Umbilical cord (tissue), 2 donors: Measurements from ENCODE around the gene IL4R. TPM values are rescaled to one million over a fixed set of nuclear protein-coding genes. Genes with fewer than 3 reads are reported as not detected.

Experiments used
- DNase-seq: peaks from one replicate; pipeline ENCODE4 v3.0.0-alpha.2; 2015; ENCODE audit warnings: low spot score
- total RNA-seq: library from RNA; depleted of rRNA; stranded (reverse); fragments of >200 nt; gene quantifications from one replicate; pipeline ENCODE4 v1.2.3, GENCODE V29; 2014; ENCODE audit warnings: low replicate concordance; ENCODE audit not compliant: insufficient read depth

IL4R gene
- total RNA-seq, 1 donor from 2014 or later = 13.0 TPM

GRCh38 chr16:27329376-27330079, 15.8 kb downstream of the IL4R start:
- DNase-seq = peak; percentile 47

GRCh38 chr16:27330542-27330941, 16.8 kb downstream of the IL4R start:
- peak; percentile 77 for DNase-seq

GRCh38 chr16:27332105-27332504, 18.3 kb downstream of the IL4R start:
- no peak for DNase-seq

GRCh38 chr16:27333104-27333503, 19.3 kb downstream of the IL4R start:
- DNase-seq = no peak

GRCh38 chr16:27333549-27333948, 19.8 kb downstream of the IL4R start:
- DNase-seq = no peak

- no peak for DNase-seq
Measured at GRCh38 chr16:27334192-27334764, 20.5 kb downstream of the IL4R start.

- no peak for DNase-seq
Measured at GRCh38 chr16:27334838-27335237, 21.1 kb downstream of the IL4R start.

GRCh38 chr16:27335349-27336053, 21.7 kb downstream of the IL4R start:
- DNase-seq = no peak

GRCh38 chr16:27337024-27337423, 23.2 kb downstream of the IL4R start:
- no peak for DNase-seq

- no peak for DNase-seq
Measured at GRCh38 chr16:27339180-27339579, 25.4 kb downstream of the IL4R start.

- no peak for DNase-seq
Measured at GRCh38 chr16:27340654-27341053, 26.9 kb downstream of the IL4R start.

- DNase-seq = no peak
Measured at GRCh38 chr16:27341549-27341948, 27.8 kb downstream of the IL4R start.

- no peak for DNase-seq
Measured at GRCh38 chr16:27341971-27342370, 28.2 kb downstream of the IL4R start.

- DNase-seq = no peak
Measured at GRCh38 chr16:27344721-27345120, 30.9 kb downstream of the IL4R start.

GRCh38 chr16:27345201-27345600, 31.4 kb downstream of the IL4R start:
- no peak for DNase-seq

- no peak for DNase-seq
Measured at GRCh38 chr16:27346819-27347218, 33.0 kb downstream of the IL4R start.

GRCh38 chr16:27347930-27348685, 34.3 kb downstream of the IL4R start:
- no peak for DNase-seq

GRCh38 chr16:27349276-27349675, 35.5 kb downstream of the IL4R start:
- no peak for DNase-seq

GRCh38 chr16:27350006-27350405, 36.2 kb downstream of the IL4R start:
- no peak for DNase-seq

GRCh38 chr16:27351989-27352388, 38.2 kb downstream of the IL4R start:
- DNase-seq = no peak

- DNase-seq = no peak
Measured at GRCh38 chr16:27353853-27354252, 40.1 kb downstream of the IL4R start.

GRCh38 chr16:27355610-27356009, 41.8 kb downstream of the IL4R start:
- no peak for DNase-seq
